Dendritic cell treated with granulocyte-macrophage colony-stimulating factor and Interleukin-4, amounts not matched to agents 40 ng/mL and 50 ng/mL, for 4 days (primary cell): ENCODE results near the gene KIRREL3.

Experiments used
- H3K27ac Mint-ChIP-seq: one replicate; pipeline ENCODE4 v1.8.0; 2022; ENCODE audit warnings: mild to moderate bottlenecking, mixed read lengths
- H3K27me3 Mint-ChIP-seq: one replicate; pipeline ENCODE4 v1.8.0; 2022; ENCODE audit warnings: mild to moderate bottlenecking, mixed read lengths
- H3K36me3 Mint-ChIP-seq: one replicate; pipeline ENCODE4 v1.8.0; 2022; ENCODE audit warnings: low read depth, mixed read lengths
- H3K4me1 Mint-ChIP-seq: one replicate; pipeline ENCODE4 v1.8.0; 2022; ENCODE audit warnings: low read depth, mixed read lengths
- H3K4me3 Mint-ChIP-seq: one replicate; pipeline ENCODE4 v1.8.0; 2022; ENCODE audit warnings: mild to moderate bottlenecking, moderate library complexity, mixed read lengths
- H3K9me3 Mint-ChIP-seq: one replicate; pipeline ENCODE4 v1.8.0; 2022; ENCODE audit warnings: mixed read lengths
- intact Hi-C: fragments of 100-400 bp; cut with micrococcal nuclease; formaldehyde crosslinking; loops from one replicate; pipeline ENCODE4 v1.15.0; 2022

The KIRREL3 gene

DNA sequence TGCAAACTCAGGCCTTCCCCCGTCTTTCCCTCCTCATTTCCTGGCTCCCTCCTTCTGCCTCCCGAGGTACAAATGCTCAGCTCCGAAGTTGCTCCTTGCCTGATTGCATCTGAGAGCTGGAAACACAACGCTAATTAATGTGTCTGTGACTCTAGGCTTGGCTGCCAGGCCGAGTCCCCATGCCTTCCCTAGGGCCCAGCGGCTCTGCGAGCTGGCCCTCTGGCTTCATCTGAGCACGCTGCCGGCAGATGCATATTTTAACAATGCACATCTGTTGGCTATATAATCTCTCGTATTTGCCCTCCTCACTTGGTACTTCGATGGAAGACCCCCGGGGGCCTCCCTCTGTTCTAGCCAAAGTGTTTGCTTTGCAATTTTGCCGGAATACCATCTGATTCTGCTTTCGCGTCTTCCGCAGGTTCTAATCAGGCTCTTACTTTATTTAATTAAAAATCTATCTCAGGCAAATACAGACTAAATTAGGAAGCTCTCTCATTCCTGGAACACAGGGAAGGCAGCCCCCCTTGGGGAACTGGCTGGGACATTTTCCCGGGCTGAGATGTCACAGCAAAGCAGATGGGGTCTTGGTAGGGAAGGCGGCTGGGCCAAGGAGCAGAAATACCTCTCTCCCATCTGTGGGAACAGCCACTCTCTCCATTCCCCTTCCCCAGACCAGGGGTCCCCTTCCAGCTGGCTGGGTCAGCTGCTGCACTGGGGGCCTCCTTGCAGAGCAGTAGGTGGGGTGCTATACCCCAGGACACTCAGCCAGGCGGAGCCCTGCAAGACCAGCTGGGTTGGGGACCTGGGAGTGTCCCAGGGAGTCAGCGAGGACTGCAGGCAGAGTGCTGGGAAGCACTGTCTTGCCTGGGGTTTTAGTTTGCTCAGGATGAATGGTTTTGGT lies 482.2 kb downstream of the KIRREL3 start:
- Mint-ChIP-seq H3K4me3 (no peak overlapping the region), H3K36me3 (no peaks in the 10 kb centered on the region), H3K27ac (no peak overlapping the region), H3K27me3 (peaks cover 3% of the 10 kb centered on the region), H3K4me1 (peaks cover 5% of the 10 kb centered on the region), H3K9me3 (no peaks in the 10 kb centered on the region)
- intact Hi-C loops, result no loop called here

DNA sequence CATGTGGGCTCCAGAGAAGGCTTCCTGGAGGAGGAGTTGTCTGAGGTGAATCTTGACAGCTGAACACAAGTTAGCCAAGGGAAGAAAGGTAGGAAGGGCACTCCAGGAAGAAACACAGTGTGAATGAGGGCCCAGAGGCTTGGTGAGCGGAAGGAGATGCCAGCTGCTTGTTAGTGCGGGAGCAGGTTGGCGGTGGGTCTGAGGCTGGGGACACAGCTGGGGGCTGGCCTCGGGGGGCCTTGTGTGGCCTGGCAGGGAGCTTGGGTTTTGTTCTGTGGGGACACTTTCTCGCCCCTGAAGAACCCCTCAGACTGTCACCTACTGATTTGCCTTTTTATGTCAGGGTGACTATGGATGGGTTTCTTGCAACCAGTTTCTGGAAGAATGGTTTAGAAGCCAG lies 485.1 kb downstream of the KIRREL3 start:
- intact Hi-C loops, result no loop called here
- H3K27me3 Mint-ChIP-seq, result peaks cover 2% of the 10 kb centered on the region
- H3K36me3 Mint-ChIP-seq, result no peaks in the 10 kb centered on the region
- no peaks in the 10 kb centered on the region for H3K9me3 Mint-ChIP-seq
- no peak overlapping the region for H3K27ac Mint-ChIP-seq
- H3K4me3 Mint-ChIP-seq, result no peak overlapping the region
- H3K4me1 Mint-ChIP-seq, result no peaks in the 10 kb centered on the region

DNA sequence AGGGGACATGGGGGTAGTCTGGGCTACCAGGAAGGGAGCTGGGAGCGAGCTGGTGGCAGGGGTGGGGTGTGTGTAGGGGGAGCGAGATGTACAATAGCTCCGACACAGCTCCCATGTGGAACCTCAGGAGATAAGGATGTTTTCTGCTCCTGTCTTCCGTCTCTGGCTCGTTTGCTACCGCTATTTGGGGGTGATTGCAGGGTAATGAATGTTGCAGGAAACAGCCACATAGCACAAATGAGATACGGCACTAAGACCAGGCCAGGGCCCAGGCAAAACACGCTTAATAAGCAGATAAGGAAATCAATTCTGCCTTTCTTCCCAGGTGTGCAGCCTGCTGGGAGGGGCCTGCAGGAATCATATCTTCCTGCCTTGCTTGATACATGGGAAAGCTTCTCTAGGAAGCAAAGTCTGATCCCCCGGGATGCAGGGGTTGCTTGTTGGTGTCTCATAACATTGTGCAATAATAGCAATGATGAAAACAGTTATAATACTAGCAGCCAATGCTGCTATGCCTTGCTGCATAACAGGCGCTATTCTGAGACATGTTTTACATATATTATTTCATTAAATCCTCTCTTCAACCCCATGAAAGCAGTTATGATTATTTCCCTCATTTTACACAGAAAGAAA lies 486.4 kb downstream of the KIRREL3 start:
- no peaks in the 10 kb centered on the region for H3K4me1 Mint-ChIP-seq
- H3K9me3 Mint-ChIP-seq, result no peaks in the 10 kb centered on the region
- no peak overlapping the region for H3K4me3 Mint-ChIP-seq
- H3K27me3 Mint-ChIP-seq, result peaks cover 2% of the 10 kb centered on the region
- H3K36me3 Mint-ChIP-seq, result no peaks in the 10 kb centered on the region
- no peak overlapping the region for H3K27ac Mint-ChIP-seq
- intact Hi-C loops, result no loop called here

DNA sequence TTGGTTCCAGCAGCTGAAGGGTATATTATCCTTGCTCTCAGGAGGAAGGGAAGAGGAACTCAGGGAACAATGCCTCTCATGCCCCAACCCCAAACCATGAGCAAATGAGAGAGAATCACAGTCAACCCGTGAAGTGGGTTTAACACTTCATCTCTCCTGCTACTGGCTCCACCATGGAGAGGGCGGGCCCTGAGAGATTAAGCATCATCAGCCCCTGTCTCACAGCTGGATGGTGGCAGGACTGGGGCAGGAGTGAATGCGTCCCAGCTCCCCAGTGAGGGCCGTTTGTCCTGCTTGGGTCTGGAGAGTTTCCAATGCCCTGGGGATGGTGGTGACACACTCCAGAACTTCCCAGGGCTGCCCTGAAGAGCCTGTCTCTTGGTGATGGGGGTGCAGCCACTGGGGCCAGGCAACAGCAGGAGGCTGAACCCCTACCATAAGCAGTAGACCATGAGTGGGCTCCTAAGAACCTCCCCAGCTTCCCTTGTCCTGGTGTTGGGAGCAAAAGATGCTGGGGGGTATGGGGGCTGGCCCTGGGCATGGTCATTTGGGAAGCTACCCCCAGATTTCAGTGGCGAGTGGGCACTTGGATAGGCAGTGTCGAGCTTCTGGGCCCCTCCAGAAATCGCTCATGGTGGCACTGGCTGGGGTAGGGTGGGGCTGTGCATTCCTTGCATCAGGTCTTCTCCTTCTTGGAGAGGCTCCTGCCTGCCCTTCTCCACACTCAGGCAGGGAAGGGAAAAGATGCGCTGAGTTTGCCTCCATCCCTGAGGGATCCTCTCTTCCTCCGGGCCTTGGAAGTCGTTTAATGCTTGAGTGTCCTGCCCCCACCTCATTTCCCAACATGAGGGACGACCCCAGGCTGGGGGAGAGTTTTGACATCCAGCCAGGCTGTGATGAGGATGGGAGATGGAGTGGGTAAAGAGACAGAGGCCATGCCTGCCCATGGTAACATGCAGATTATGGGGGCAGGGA lies 487.5 kb downstream of the KIRREL3 start:
- intact Hi-C loops, result no loop called here
- Mint-ChIP-seq H3K9me3 (no peaks in the 10 kb centered on the region), H3K27ac (no peak overlapping the region), H3K4me1 (no peaks in the 10 kb centered on the region), H3K4me3 (no peak overlapping the region), H3K36me3 (no peaks in the 10 kb centered on the region), H3K27me3 (peaks cover 2% of the 10 kb centered on the region)

DNA sequence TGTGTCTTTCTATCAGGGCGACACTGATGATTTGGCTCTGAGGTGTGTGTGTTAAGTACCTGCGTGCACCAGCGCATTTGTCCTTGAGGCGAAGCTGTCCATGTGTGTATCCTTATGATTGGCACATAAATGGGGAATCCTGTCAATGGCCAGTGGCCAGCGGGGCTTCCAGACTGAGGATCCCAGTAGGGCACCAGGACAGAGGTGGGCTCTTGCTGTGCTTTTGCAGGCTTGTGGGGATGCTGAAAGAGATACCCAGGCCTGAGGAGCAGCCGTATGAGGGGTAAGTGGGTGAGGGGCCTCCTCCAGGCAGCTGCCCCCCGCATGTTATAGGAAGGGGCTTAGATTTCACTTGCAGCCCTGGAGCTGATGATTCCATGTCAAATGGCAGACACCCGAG lies 488.3 kb downstream of the KIRREL3 start:
- no peak overlapping the region for H3K4me3 Mint-ChIP-seq
- H3K4me1 Mint-ChIP-seq, result no peaks in the 10 kb centered on the region
- no peaks in the 10 kb centered on the region for H3K36me3 Mint-ChIP-seq
- no peaks in the 10 kb centered on the region for H3K9me3 Mint-ChIP-seq
- intact Hi-C loops, result no loop called here
- peaks cover 2% of the 10 kb centered on the region for H3K27me3 Mint-ChIP-seq
- H3K27ac Mint-ChIP-seq, result no peak overlapping the region

DNA sequence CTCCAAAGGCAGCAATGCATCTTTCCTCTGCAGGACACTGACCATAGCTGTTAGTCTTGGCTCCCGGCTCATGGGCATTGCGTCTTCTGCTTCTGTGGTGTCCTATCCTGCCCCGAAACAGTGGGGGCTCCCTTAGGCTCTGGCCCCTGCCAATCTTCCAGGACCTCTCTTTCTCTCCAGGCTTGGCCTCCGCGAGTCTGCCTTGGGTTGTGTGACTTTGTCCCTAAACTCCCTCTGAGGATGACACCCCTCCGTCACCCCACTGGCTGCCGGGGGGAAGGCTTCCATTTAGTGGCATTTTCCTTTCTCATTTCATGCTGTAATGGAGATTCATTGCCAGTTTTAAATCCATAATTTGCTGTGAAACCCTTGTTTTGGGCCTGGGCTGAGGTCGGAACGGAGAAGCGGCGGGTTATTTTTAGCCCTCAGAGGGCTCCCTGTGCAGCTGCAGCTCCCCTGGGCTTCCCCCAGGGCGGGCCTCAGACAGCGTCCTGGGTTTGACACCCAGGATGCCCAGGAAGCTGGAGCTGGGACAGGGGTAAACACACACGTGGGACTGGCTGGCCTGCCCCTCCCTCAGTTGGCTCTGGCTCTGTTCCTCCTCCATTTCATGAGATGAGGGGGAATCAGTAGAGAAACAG lies 489.0 kb downstream of the KIRREL3 start:
- no peaks in the 10 kb centered on the region for H3K4me1 Mint-ChIP-seq
- intact Hi-C loops, result no loop called here
- H3K36me3 Mint-ChIP-seq, result no peaks in the 10 kb centered on the region
- H3K4me3 Mint-ChIP-seq, result no peak overlapping the region
- no peak overlapping the region for H3K27ac Mint-ChIP-seq
- H3K27me3 Mint-ChIP-seq, result peaks cover 2% of the 10 kb centered on the region
- no peaks in the 10 kb centered on the region for H3K9me3 Mint-ChIP-seq

DNA sequence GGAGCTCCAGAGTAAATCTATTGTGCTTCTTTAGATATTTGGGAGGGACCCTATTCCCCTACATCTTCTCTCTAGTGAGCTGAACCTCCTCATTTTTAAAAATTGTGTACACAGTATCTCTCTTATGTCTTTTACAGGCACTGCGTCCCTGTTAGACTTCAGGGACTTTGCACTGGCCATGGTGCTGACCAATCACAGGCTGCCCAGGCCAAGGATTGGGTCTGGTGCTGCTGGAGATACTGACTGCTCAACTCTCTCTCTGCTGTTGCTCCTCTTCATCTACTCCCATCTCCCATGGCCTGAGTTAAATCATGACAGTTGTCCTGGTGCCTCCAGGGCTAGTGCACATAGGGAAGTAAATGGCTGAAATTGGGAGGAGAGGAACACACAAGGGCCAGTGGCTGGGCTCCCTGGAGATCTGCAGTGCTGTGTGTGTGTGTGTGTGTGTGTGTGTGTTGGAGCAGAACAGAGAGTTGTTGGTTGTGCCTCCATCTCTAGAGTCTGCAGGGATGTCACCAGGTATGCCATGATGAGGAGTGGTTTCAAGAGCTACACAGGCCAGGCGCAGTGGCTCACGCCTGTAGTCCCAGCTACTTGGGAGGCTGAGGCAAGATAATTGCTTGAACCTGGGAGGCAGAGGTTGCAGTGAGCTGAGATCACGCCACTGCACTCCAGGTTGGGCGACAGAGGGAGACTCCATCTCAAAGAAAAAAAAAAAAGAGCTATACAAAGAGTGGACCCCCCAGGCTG lies 489.8 kb downstream of the KIRREL3 start:
- H3K9me3 Mint-ChIP-seq, result no peaks in the 10 kb centered on the region
- no peaks in the 10 kb centered on the region for H3K36me3 Mint-ChIP-seq
- H3K27ac Mint-ChIP-seq, result no peak overlapping the region
- peaks cover 2% of the 10 kb centered on the region for H3K27me3 Mint-ChIP-seq
- intact Hi-C loops, result no loop called here
- no peaks in the 10 kb centered on the region for H3K4me1 Mint-ChIP-seq
- no peak overlapping the region for H3K4me3 Mint-ChIP-seq

DNA sequence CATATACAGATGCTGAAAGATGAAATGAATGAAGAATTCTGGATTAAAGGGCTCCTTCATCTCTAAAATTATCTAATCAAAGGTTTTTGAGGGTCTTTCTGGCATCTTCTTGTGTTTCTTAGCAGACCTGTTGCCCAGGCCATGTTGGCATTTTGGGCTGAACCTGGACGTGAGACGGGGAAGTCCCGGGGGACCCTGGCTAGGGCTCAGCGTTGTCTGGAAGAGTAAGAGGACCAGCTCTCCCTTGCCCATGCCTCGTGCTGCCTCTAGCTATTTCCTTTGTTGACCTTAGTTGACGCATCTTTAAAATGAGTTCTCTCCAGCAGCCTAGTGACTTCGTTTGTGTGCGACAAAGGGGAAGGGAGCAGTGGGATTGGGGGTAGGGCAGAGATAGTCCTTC lies 492.9 kb downstream of the KIRREL3 start:
- no peaks in the 10 kb centered on the region for H3K4me1 Mint-ChIP-seq
- intact Hi-C loops, result no loop called here
- H3K36me3 Mint-ChIP-seq, result no peaks in the 10 kb centered on the region
- H3K9me3 Mint-ChIP-seq, result peaks cover 7% of the 10 kb centered on the region
- H3K27me3 Mint-ChIP-seq, result peaks cover 6% of the 10 kb centered on the region
- H3K4me3 Mint-ChIP-seq, result no peak overlapping the region
- no peak overlapping the region for H3K27ac Mint-ChIP-seq

DNA sequence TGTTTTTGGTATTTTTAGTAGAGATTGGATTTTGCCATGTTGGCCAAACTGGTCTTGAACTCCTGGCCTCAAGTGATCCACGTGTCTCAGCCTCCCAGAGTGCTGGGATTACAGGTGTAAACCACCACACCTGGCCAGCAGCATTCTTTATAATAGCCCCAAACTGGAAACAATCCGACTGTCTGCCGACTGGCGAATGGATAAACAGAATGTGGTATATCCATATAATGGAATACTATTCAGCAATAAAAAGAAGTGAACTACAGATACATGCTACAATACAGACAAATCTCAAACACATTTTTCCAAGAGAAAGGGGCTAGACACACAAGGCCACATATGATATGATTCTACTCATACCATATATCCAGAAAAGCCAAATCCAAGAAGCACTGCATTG lies 493.8 kb downstream of the KIRREL3 start:
- no peak overlapping the region for H3K27ac Mint-ChIP-seq
- intact Hi-C loops, result no loop called here
- H3K4me3 Mint-ChIP-seq, result no peak overlapping the region
- no peaks in the 10 kb centered on the region for H3K4me1 Mint-ChIP-seq
- H3K36me3 Mint-ChIP-seq, result no peaks in the 10 kb centered on the region
- H3K27me3 Mint-ChIP-seq, result peaks cover 6% of the 10 kb centered on the region
- peaks cover 7% of the 10 kb centered on the region for H3K9me3 Mint-ChIP-seq

DNA sequence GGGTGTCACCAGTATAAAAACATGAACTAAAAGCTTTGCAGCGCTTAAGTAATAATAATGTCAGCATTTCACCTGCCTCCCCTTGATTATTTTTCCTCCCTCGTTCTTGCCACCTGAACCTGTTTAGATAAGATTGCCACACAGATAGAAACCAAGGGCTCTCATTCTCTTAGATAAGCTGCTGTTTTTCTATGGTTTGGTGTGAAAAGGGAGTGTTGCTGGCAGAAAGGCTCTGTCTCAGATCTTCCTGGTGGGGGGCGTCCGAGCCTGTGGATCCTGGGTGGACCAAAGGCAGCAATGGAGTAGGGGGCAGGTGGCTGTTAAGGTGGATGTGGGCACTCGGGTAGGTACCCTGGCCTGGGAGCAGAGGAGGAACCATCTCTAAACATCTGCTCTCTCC lies 497.6 kb downstream of the KIRREL3 start:
- no peaks in the 10 kb centered on the region for H3K36me3 Mint-ChIP-seq
- intact Hi-C loops, result no loop called here
- peaks cover 5% of the 10 kb centered on the region for H3K4me1 Mint-ChIP-seq
- H3K27ac Mint-ChIP-seq, result no peak overlapping the region
- peaks cover 18% of the 10 kb centered on the region for H3K27me3 Mint-ChIP-seq
- H3K9me3 Mint-ChIP-seq, result peaks cover 7% of the 10 kb centered on the region
- no peak overlapping the region for H3K4me3 Mint-ChIP-seq

DNA sequence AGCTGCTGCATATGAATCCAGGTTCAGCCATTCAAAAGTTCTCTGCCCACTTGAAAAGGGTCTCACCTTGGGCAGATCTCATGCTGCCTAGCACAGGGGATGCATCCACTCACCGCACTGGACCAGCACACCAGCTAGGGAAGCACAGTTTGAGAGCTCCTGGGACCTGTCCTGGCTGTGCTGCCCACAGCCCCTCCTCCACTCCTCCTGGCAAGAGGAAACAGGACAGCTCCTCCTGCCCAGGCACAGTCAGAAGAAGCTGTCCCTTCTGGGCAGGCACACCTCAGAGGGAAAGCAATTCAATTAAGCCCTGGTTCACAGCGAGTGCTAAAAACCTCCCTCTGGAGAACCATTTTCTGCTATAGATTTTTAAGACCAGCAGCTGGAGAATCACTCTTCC lies 498.4 kb downstream of the KIRREL3 start:
- no peak overlapping the region for H3K4me3 Mint-ChIP-seq
- H3K4me1 Mint-ChIP-seq, result peaks cover 5% of the 10 kb centered on the region
- H3K9me3 Mint-ChIP-seq, result peaks cover 7% of the 10 kb centered on the region
- peaks cover 18% of the 10 kb centered on the region for H3K27me3 Mint-ChIP-seq
- intact Hi-C loops, result no loop called here
- H3K27ac Mint-ChIP-seq, result no peak overlapping the region
- no peaks in the 10 kb centered on the region for H3K36me3 Mint-ChIP-seq

DNA sequence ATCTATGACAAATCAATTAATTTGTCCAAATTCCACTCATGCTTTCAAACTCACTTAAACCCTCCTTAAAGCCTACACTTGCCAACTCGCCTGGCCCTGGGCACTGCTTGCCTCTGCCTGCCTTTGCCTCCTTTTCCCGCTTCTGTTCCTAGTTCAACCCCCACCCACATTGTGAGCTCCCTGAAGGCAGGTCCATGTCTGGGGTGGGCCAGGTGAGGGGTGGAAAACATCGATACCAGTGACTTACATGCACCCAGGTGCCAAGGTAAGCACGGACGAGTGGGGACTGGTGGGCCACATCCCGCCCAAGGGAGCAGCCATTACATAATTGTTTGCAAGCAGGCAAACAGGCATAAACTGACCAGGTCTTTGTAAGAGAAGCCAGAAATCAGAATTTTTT lies 498.9 kb downstream of the KIRREL3 start:
- H3K27ac Mint-ChIP-seq, result no peak overlapping the region
- no peak overlapping the region for H3K4me3 Mint-ChIP-seq
- peaks cover 7% of the 10 kb centered on the region for H3K9me3 Mint-ChIP-seq
- H3K27me3 Mint-ChIP-seq, result peaks cover 18% of the 10 kb centered on the region
- intact Hi-C loops, result no loop called here
- H3K4me1 Mint-ChIP-seq, result peaks cover 5% of the 10 kb centered on the region
- no peaks in the 10 kb centered on the region for H3K36me3 Mint-ChIP-seq

DNA sequence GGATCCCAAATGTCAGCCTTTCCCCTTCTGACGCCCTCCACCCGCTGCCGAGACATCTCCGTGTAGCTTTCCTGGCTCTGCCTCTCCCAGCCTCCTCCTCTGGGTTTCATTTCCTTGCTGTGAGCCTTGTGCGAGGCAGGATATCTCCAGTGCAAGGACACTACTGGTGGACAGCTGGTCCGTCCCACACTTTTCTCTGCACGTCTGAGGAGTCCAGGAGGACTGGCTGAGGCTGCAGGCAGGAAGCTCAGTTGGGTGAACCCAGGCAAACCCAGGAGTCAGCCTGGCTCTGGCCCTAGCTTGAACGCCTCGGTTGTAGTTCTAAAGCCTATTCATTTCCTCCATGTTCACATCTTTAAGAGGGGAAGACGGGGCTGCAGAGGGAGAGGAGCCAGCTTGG lies 499.6 kb downstream of the KIRREL3 start:
- Mint-ChIP-seq H3K4me1 (peaks cover 5% of the 10 kb centered on the region), H3K27ac (no peak overlapping the region), H3K9me3 (peaks cover 7% of the 10 kb centered on the region), H3K4me3 (no peak overlapping the region), H3K36me3 (no peaks in the 10 kb centered on the region), H3K27me3 (peaks cover 18% of the 10 kb centered on the region)
- intact Hi-C loops, result no loop called here
